HepG2 (cell line): ENCODE results near the gene MIEF1. TPM values are rescaled to one million over a fixed set of nuclear protein-coding genes. Genes with fewer than 3 reads are reported as not detected.

Source experiments
- ATAC-seq: fragments of 200-7000 bp; cut with Tn5 transposase; 3 replicates; pipeline ENCODE4 v1.9.1; 2020; ENCODE audit warnings: mild to moderate bottlenecking, moderate library complexity
- BruUV-seq: library from RNA; stranded (reverse); fragments of 400-500 nt; replicated peaks from 2 replicates; lab custom pipeline; 2021; lab: Mats Ljungman, UMichigan
- CTCF ChIA-PET: fragments of 300-600 bp; formaldehyde crosslinking; extraction: SDS; loops from one replicate; lab custom pipeline; 2021; ENCODE audit warnings: low total read pairs, inconsistent platforms, low intra/inter-chr PET ratio; lab: Yijun Ruan, JAX
- POLR2A ChIA-PET: fragments of 350-600 bp; sonication (Branson Sonifier 250); formaldehyde crosslinking; loops from one replicate; lab custom pipeline; 2020; ENCODE audit warnings: antibody characterized with exemption, inconsistent platforms; lab: Yijun Ruan, JAX
- DNase-seq: peaks from one replicate; pipeline ENCODE4 v3.0.0-alpha.2; 2015; ENCODE audit warnings: low spot score
- FAIRE-seq: peaks from 3 replicates; lab custom pipeline; 2011; peaks lifted over from hg19 to GRCh38; lab: Jason Lieb, UNC
- H2AFZ ChIP-seq: one replicate; pipeline ENCODE4 v1.6.1; 2011; ENCODE audit warnings: low read length, inconsistent platforms
- H3K27ac ChIP-seq: fragments of 300-600 bp; 3 replicates; pipeline ENCODE4 v1.8.0; 2011; ENCODE audit warnings: mixed run types, mild to moderate bottlenecking, mixed read lengths, low read length, inconsistent platforms; ENCODE audit not compliant: insufficient read depth; ENCODE audit errors: extremely low read length
- H3K27me3 ChIP-seq, 2 experiments: fragments of 200-600 bp in 1 of 2; 2 replicates in 1 of 2; 3 replicates in 1 of 2; pipeline versions ENCODE4 v1.6.0 to v1.8.0; 2011; ENCODE audit warnings: low read length in 2 of 2, mild to moderate bottlenecking in 2 of 2, moderate library complexity in 2 of 2, inconsistent platforms in 1 of 2; ENCODE audit not compliant: insufficient read depth in 2 of 2, control insufficient read depth in 1 of 2
- H3K36me3 ChIP-seq, 2 experiments: fragments of 200-600 bp in 1 of 2; replicated peaks in 1 of 2; 2 replicates in 1 of 2; 3 replicates in 1 of 2; pipeline versions ENCODE4 v1.5.1 to v1.8.0; 2011; ENCODE audit warnings: low read length in 2 of 2, inconsistent platforms in 1 of 2; ENCODE audit not compliant: insufficient read depth in 2 of 2, control insufficient read depth in 1 of 2
- H3K4me1 ChIP-seq: 2 replicates; pipeline ENCODE4 v1.5.1; 2012; ENCODE audit warnings: low read length, inconsistent platforms; ENCODE audit not compliant: insufficient read depth
- H3K4me2 ChIP-seq: 2 replicates; pipeline ENCODE4 v1.6.0; 2011; ENCODE audit warnings: low read depth, low read length, inconsistent platforms
- H3K4me3 ChIP-seq, 3 experiments: fragments of 200-600 bp in 1 of 3; sonication (generic), shearing (Covaris generic) in 1 of 3; replicated peaks in 1 of 3; 2 replicates each; pipeline ENCODE4 v1.5.1; 2011 to 2016; ENCODE audit warnings: low read length in 3 of 3, inconsistent platforms in 2 of 3, low read depth in 2 of 3, mild to moderate bottlenecking in 2 of 3, control low read depth in 1 of 3, mixed read lengths in 1 of 3; ENCODE audit not compliant: insufficient read depth in 1 of 3
- H3K79me2 ChIP-seq: one replicate; pipeline ENCODE4 v1.6.1; 2011; ENCODE audit warnings: low read length, inconsistent platforms; ENCODE audit not compliant: insufficient read depth
- H3K9ac ChIP-seq: 2 replicates; pipeline ENCODE4 v1.6.0; 2011; ENCODE audit warnings: mild to moderate bottlenecking, low read depth, low read length, inconsistent platforms; ENCODE audit not compliant: insufficient read depth
- H3K9me3 ChIP-seq: 2 replicates; pipeline ENCODE4 v1.5.1; 2012; ENCODE audit warnings: mild to moderate bottlenecking, low read length
- H4K20me1 ChIP-seq: 2 replicates; pipeline ENCODE4 v1.6.0; 2011; ENCODE audit warnings: inconsistent platforms, mild to moderate bottlenecking, low read length, moderate library complexity; ENCODE audit not compliant: insufficient read depth
- CENPX ChIP-seq: sonication (generic); formaldehyde crosslinking; IDR thresholded peaks from 2 replicates; pipeline ENCODE4 v1.9.0; 2021; ENCODE audit warnings: mild to moderate bottlenecking, missing genetic modification reagents, moderate library complexity
- DMAP1 ChIP-seq: IDR thresholded peaks from 2 replicates; pipeline ENCODE4 v1.6.1; 2016
- DR1 ChIP-seq: sonication (generic); formaldehyde crosslinking; IDR thresholded peaks from 2 replicates; pipeline ENCODE4 v1.8.0; 2021; ENCODE audit warnings: mild to moderate bottlenecking, missing genetic modification reagents, inconsistent platforms
- EP300 ChIP-seq, 3 experiments: sonication (generic) in 1 of 3; formaldehyde crosslinking in 1 of 3; IDR thresholded peaks; 2 replicates each; pipeline versions ENCODE4 v1.5.1 to v1.6.1; 2011 to 2020; ENCODE audit warnings: low read depth in 2 of 3, low read length in 2 of 3, borderline replicate concordance in 1 of 3, improper control_type of control experiment in 1 of 3, mild to moderate bottlenecking in 1 of 3, missing genetic modification reagents in 1 of 3, moderate library complexity in 1 of 3
- KLF16 ChIP-seq, 2 experiments: sonication (generic) in 1 of 2; formaldehyde crosslinking in 1 of 2; IDR thresholded peaks; 2 replicates each; pipeline versions ENCODE4 v1.6.1 to v1.8.0; 2016 to 2023; ENCODE audit warnings: missing genetic modification reagents in 2 of 2, missing compliant biosample characterization in 1 of 2
- MAZ ChIP-seq, 2 experiments: sonication (generic) in 1 of 2; formaldehyde crosslinking in 1 of 2; IDR thresholded peaks; 2 replicates each; pipeline versions ENCODE4 v1.5.0 to v1.6.1; 2012 to 2020; ENCODE audit warnings: low read depth in 2 of 2, mild to moderate bottlenecking in 2 of 2, borderline replicate concordance in 1 of 2, improper control_type of control experiment in 1 of 2, low read length in 1 of 2, missing genetic modification reagents in 1 of 2, moderate library complexity in 1 of 2
- MLX ChIP-seq: IDR thresholded peaks from 2 replicates; pipeline ENCODE4 v1.6.1; 2016
- MXD1 ChIP-seq: sonication (generic); formaldehyde crosslinking; IDR thresholded peaks from 2 replicates; pipeline ENCODE4 v1.4.0; 2020; ENCODE audit warnings: mild to moderate bottlenecking, missing genetic modification reagents
- PITX1 ChIP-seq: sonication (generic); formaldehyde crosslinking; IDR thresholded peaks from 2 replicates; pipeline ENCODE4 v1.5.1; 2020; ENCODE audit warnings: mild to moderate bottlenecking, missing genetic modification reagents
- RFXANK ChIP-seq: IDR thresholded peaks from 2 replicates; pipeline ENCODE4 v1.6.1; 2016
- SETDB1 ChIP-seq: sonication (generic); formaldehyde crosslinking; IDR thresholded peaks from 2 replicates; pipeline ENCODE4 v1.5.1; 2020; ENCODE audit warnings: missing genetic modification reagents, mild to moderate bottlenecking, borderline replicate concordance
- TEAD2 ChIP-seq: sonication (generic); formaldehyde crosslinking; IDR thresholded peaks from 2 replicates; pipeline ENCODE4 v1.9.0; 2021; ENCODE audit warnings: missing genetic modification reagents
- ZBTB33 ChIP-seq: sonication (generic); formaldehyde crosslinking; IDR thresholded peaks from 2 replicates; pipeline ENCODE4 v1.4.0; 2020; ENCODE audit warnings: missing genetic modification reagents
- ZMAT5 ChIP-seq: sonication (generic); formaldehyde crosslinking; IDR thresholded peaks from 2 replicates; pipeline ENCODE4 v1.5.0; 2020; ENCODE audit warnings: mild to moderate bottlenecking, low read depth, missing genetic modification reagents, borderline replicate concordance
- ZNF30 ChIP-seq: sonication (generic); formaldehyde crosslinking; IDR thresholded peaks from 2 replicates; pipeline ENCODE4 v1.5.0; 2020; ENCODE audit warnings: mild to moderate bottlenecking, missing genetic modification reagents
- ZNF34 ChIP-seq: sonication (generic); formaldehyde crosslinking; IDR thresholded peaks from 2 replicates; pipeline ENCODE4 v1.4.0; 2020; ENCODE audit warnings: mild to moderate bottlenecking, missing genetic modification reagents, borderline replicate concordance
- ZNF710 ChIP-seq: sonication (generic); formaldehyde crosslinking; IDR thresholded peaks from 2 replicates; pipeline ENCODE4 v1.5.0; 2020; ENCODE audit warnings: mild to moderate bottlenecking, missing genetic modification reagents, borderline replicate concordance
- WGBS: methylation state at CpG from one replicate; pipeline ENCODE4 v1.1.6; 2017; ENCODE audit warnings: low lambda C conversion rate; 5-methylcytosine and 5-hydroxymethylcytosine counted together
- in situ Hi-C: cut with HindIII; loops from 2 replicates; pipeline ENCODE4 v1.10.0; 2017; ENCODE audit warnings: low pct_unique_long_range_greater_than_20kb; ENCODE audit not compliant: extremely low pct_ligation_motif_present
- intact Hi-C: fragments of 100-400 bp; cut with micrococcal nuclease; formaldehyde crosslinking; loops from one replicate; pipeline ENCODE4 v1.10.0; 2022; ENCODE audit not compliant: unreplicated experiment
- polyA plus RNA-seq, 8 experiments: library from polyadenylated mRNA; depleted of rRNA in 3 of 8; stranded (reverse) in 7 of 8; unstranded in 1 of 8; fragments of >200 nt; fragmentation: Illumina TruSeq in 4 of 8; extraction: Trizol in 4 of 8; gene quantifications; 2 replicates each; pipeline versions ENCODE4 v1.2.1 to v1.2.3, GENCODE V29; 2011 to 2016; ENCODE audit warnings: low read depth in 4 of 8, missing spikeins in 1 of 8, mixed read lengths in 1 of 8; ENCODE audit not compliant: insufficient read depth in 1 of 8
- total RNA-seq, 5 experiments: library from RNA; depleted of rRNA; stranded (reverse); fragments of >200 nt; fragmentation: Illumina TruSeq; extraction: Trizol; gene quantifications; 2 replicates each; pipeline ENCODE4 v1.2.3, GENCODE V29; 2016; ENCODE audit warnings: low read depth in 1 of 5

The MIEF1 gene
- total and polyA plus RNA-seq, 2 of the 13 experiments (the other 11 are each of a cell fraction or from before 2014, with no cell fraction given) = 21.7 to 34.8 TPM

GRCh38 chr22:39489094-39490068, 12.7 kb upstream of the MIEF1 start:
- in situ Hi-C loops = no loop called here
- no peaks in the 10 kb centered on the region for H3K79me2 ChIP-seq
- H3K4me2 ChIP-seq = peak overlapping the region; percentile 58
- no peak overlapping the region for H2AFZ ChIP-seq
- WGBS = 42% methylated on average over 16 of the region's 17 CpGs
- no peak for FAIRE-seq
- no peak for DNase-seq
- H4K20me1 ChIP-seq = no peaks in the 10 kb centered on the region
- H3K27ac ChIP-seq = no peak overlapping the region
- H3K9me3 ChIP-seq = no peaks in the 10 kb centered on the region
- TF ChIP-seq MLX (no peak), SETDB1 (no peak), KLF16 (CRISPR knock-in tag; IDR thresholded peaks at IDR 0.05) (no peak), MXD1 (CRISPR knock-in tag) (no peak), DMAP1 (no peak), DR1 (CRISPR knock-in tag) (no peak), TEAD2 (no peak), ZNF30 (CRISPR knock-in tag) (no peak), RFXANK (CRISPR knock-in tag) (no peak), ZNF710 (CRISPR knock-in tag) (no peak), ZNF34 (CRISPR knock-in tag) (no peak), CENPX (CRISPR knock-in tag) (no peak), PITX1 (CRISPR knock-in tag) (no peak), MAZ (IDR thresholded peaks at IDR 0.05; ENCODE audit: borderline replicate concordance, low read depth, low read length) (no peak), MAZ (CRISPR knock-in tag; IDR thresholded peaks at IDR 0.05; ENCODE audit: low read depth) (no peak), ZMAT5 (CRISPR knock-in tag) (no peak), ZBTB33 (CRISPR knock-in tag) (no peak), EP300 (IDR thresholded peaks at IDR 0.05; ENCODE audit: low read depth in 2 of 2, low read length in 2 of 2) (no peak), EP300 (CRISPR knock-in tag; IDR thresholded peaks at IDR 0.05; ENCODE audit: borderline replicate concordance) (no peak)
- TF ChIP-seq, all 625 proteins: peak for 0
- intact Hi-C loops = no loop called here
- Histone ChIP-seq H3K36me3 (no peaks in the 10 kb centered on the region), H3K4me3 (no peak overlapping the region; a peak in 1 of 6 replicates), H3K4me1 (peaks cover 19% of the 10 kb centered on the region), H3K9ac (no peak overlapping the region), H3K27me3 (peaks cover 0 to 2% of the 10 kb centered on the region in 2 experiments; a peak in 1 of 5 replicates)
- ChIA-PET CTCF (no interaction called here), POLR2A (interaction anchor here (0.9 to 1.5 kb wide), 5 partner anchors 9 to 169 kb away, joined by 4 to 12 read pairs (median 5); partner anchors contain the start of genes ATF4, MIEF1 and RPL3)
- ATAC-seq = no peak; the same call in 1 of the 3 replicates
- BruUV-seq = no TSS peak
